GM13977 (cell line): ENCODE results near the gene PIK3R5.

Experiments used
- DNase-seq: peaks from one replicate; pipeline ENCODE4 v3.0.0; 2012; ENCODE audit warnings: low spot score
- in situ Hi-C: fragments of 300-500 bp; cut with MboI; formaldehyde crosslinking; loops from one replicate; pipeline ENCODE4 v1.12.0; 2022; ENCODE audit warnings: low sequenced_read_pairs, low pct_unique_long_range_greater_than_20kb, mixed read lengths, inconsistent platforms; ENCODE audit not compliant: unreplicated experiment
- TF ChIP-seq, protein P1 (sequence below): IDR thresholded peaks from 2 replicates; pipeline ENCODE4 v1.5.1; 2012; ENCODE audit warnings: mild to moderate bottlenecking, control low read depth; ENCODE audit not compliant: insufficient read depth; ENCODE audit errors: extremely low read depth, missing control alignments

PIK3R5 gene

DNA sequence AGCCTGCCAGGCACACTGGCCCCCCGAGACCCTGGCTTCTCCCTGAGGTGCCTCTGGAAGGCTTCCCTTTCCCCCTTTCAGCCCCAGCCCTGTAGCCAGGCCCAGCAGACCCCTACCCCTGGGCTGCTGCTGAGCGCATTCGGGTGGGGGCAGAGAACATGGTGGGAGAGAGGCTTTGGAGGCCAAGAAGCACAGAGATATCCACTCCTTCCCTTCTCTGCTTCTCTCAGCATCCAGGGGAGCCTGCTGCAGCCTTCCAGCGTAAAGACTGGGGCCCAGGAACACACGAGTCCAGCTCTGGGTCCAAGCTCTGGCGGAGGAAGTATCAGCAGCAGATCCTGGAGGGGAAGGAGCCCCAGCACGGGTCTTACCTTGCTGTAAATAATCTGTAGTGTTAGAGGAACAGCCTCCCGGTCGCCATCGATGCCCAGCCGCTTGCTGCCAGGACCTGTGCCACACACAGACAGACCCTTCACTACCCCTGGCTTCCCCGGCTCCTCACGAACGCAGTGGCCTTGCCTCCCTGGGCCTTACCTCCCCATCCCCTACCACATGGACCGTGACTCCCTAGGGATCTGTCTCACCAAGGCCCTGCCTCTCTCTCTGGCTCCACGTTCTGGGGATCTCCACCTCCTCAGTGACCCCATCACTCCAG, 81.0 kb downstream of the PIK3R5 start:
- in situ Hi-C loops, result no loop called here
- DNase-seq, result no peak
- TF ChIP-seq, protein P1, sequence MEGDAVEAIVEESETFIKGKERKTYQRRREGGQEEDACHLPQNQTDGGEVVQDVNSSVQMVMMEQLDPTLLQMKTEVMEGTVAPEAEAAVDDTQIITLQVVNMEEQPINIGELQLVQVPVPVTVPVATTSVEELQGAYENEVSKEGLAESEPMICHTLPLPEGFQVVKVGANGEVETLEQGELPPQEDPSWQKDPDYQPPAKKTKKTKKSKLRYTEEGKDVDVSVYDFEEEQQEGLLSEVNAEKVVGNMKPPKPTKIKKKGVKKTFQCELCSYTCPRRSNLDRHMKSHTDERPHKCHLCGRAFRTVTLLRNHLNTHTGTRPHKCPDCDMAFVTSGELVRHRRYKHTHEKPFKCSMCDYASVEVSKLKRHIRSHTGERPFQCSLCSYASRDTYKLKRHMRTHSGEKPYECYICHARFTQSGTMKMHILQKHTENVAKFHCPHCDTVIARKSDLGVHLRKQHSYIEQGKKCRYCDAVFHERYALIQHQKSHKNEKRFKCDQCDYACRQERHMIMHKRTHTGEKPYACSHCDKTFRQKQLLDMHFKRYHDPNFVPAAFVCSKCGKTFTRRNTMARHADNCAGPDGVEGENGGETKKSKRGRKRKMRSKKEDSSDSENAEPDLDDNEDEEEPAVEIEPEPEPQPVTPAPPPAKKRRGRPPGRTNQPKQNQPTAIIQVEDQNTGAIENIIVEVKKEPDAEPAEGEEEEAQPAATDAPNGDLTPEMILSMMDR, result no peak

DNA sequence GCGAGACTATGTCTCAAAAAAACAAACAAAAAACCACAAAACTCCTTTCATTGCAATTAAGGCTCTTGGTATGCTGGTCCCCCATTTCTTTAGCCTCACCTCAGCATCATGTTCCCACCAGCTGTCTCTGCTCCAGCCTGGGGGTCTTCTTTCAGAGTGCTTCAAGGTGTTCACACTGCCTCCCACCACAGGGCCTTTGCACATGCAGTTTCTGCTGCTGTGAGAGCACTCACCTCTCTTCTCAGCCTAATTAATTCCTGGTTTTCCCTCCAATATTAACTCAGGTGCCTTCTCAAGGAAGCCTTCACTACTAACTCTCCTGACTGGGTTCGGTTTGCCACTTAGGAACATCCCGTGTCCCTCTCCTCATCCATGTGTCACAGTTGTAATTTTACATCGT, 82.2 kb downstream of the PIK3R5 start:
- TF ChIP-seq, protein P1, result no peak
- in situ Hi-C loops, result no loop called here
- no peak for DNase-seq

DNA sequence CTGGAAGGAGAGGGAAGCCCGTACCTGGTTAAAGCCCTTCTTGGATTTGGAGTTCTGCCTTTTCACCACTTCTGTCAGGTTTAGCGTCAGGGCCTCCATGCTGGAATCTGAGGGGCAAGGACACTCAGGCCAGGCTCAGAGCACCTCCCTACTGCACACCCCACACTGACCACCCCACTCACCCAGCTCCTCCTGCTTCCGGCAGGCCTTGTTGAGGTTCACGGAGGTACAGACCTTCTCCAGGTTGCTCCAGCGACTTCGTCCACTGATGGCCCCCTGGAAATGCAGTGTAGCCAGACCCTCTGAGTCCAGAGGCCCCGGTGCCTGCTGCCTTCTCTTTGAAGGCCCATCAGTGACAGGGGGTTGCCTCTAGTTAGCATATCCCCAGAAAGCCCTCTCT, 83.9 kb downstream of the PIK3R5 start:
- TF ChIP-seq, protein P1, result no peak
- in situ Hi-C loops, result no loop called here
- DNase-seq, result no peak

DNA sequence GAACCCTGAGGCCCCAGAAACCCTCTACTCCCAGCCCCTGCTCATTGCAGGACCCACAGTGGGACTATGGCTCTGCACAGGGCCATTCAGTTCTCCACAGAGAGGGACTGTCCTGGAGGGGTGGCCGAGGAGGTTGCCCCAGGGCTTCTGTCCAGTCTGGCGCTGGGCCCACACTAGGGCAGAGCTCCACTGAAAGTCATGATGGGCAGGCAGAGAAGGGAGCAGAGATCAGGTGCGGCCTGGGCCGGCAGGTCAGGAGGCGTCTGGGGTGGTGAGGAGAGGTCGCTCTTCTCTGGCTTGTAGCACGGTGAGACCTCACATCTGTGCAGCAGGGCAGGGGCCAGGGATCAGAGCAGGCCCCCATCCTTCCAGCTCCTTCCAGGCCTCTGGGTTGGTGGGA, 85.0 kb downstream of the PIK3R5 start:
- TF ChIP-seq, protein P1, result no peak
- in situ Hi-C loops, result no loop called here
- DNase-seq, result no peak

GRCh38 chr17:8879410-8879809, 86.1 kb downstream of the PIK3R5 start:
- in situ Hi-C loops, result no loop called here
- TF ChIP-seq, protein P1, result no peak
- no peak for DNase-seq

GRCh38 chr17:8877984-8878383, 87.5 kb downstream of the PIK3R5 start:
- DNase-seq, result no peak
- in situ Hi-C loops, result no loop called here
- TF ChIP-seq, protein P1, result no peak
